Stimulated activated CD8-positive, alpha-beta memory T cell treated with anti-CD3 and anti-CD28 coated beads, Interleukin-4, amount 100 ng/mL, for 48 hours (primary cell): ENCODE results near the gene TH.

ENCODE experiments used
- DNase-seq: peaks from one replicate; pipeline ENCODE4 v3.0.0-alpha.2; 2020

The TH gene

DNA sequence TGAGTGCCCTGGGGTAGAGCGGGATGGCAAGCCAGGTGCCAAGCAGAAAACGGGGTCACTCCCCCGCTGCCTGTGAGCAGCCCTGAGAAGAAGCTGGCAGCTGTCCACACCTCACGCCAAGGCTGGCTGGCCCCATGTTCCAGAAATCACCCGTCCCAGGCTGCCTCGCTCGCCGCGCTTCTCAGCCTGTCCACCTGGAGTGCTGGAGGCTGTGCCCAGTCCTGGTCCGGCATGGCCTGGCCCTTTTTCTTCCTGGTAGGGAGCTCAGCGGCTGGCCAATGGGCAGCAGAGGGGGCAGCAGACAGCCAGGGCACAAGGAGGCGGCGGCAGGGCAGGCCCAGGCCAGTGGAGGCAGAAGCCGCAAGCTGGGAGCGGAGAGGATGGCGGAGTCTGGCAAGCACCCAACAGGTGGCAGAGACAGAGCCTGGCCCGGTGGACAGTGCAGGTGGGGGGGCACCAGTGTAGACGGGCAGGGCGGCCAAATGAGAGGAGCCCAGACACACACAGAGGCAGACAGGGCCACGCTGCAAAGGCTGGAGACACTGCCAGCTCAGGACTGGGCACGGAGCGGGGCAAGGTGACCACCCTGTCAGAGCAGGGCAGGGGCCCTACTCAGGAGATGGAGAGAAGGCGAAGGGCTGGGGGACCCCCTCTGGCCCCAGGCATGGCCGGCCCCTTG lies 37.2 kb upstream of the TH start:
- peak; percentile 17 for DNase-seq

- DNase-seq, result peak; percentile 20
Measured at GRCh38 chr11:2207773-2208621, 36.4 kb upstream of the TH start.

- DNase-seq, result no peak
Measured at GRCh38 chr11:2207212-2207611, 35.6 kb upstream of the TH start.

- DNase-seq, result peak; percentile 16
Measured at GRCh38 chr11:2205981-2206690, 34.5 kb upstream of the TH start.

- DNase-seq, result no peak
Measured at GRCh38 chr11:2205214-2205720, 33.7 kb upstream of the TH start.

DNA sequence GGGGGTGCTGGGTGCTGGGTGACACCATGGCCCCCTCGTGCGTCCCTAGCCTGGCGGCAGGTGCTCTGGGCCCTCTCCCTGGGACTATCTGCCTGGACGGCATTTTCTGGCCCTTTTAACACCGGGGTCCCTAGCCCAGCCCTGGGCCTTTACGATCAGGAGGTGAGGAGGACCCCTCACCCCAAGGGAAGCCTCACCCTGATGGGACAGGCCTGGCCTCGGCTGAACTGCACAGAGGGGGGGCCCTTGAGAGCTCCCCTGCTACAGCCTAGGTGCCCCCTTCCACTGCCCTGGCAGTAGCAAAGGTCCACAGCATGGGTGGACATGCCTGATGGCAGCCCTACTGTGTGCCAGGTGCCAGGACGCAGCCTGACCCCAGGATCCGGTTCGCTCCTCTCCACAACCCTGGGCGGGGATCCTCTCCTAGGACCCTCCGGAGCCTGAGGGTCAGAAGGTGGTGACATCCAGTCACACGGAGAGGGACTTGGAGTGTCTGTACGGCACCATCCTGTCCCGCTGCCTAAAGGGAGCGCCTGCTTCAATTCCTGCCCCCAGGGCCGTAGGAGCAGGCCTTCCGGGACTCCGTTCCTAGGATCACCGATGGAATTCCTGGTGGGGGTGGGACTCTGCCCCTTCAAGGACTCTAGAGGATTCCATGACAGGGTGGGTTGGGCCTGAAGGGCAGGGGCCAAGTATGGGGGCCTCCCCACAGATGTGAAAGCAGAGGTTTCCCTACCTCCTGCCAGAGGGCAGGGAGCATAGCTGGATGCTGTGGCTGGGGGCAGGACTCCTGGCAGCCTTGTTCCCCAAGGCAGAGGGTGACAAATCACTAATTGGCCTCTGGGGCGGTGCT lies 33.0 kb upstream of the TH start:
- DNase-seq, result no peak

- DNase-seq, result no peak
Measured at GRCh38 chr11:2203440-2204259, 32.0 kb upstream of the TH start.

- no peak for DNase-seq
Measured at GRCh38 chr11:2202900-2203439, 31.4 kb upstream of the TH start.

- DNase-seq, result no peak
Measured at GRCh38 chr11:2202071-2202899, 30.7 kb upstream of the TH start.

DNA sequence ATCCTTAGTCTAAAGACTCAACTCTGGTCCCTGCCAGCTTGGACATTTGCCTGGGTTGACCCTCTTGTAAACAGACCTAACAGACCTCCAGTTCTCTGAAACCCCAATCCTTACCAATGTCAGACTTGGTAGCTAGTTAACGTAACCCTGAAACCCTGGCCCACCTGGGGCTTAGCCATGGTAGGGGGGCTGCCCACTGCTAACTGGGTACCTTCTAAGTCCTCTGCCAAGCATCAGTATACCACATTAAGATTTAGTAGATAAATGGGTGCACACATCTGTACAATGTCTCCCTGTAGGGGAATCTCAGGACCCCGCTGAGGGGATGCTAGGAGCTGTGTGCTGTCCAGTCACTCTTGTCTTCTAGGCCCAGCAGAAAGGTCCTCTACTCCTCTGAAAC lies 29.9 kb upstream of the TH start:
- DNase-seq, result no peak

- DNase-seq, result no peak
Measured at GRCh38 chr11:2200957-2201519, 29.4 kb upstream of the TH start.

DNA sequence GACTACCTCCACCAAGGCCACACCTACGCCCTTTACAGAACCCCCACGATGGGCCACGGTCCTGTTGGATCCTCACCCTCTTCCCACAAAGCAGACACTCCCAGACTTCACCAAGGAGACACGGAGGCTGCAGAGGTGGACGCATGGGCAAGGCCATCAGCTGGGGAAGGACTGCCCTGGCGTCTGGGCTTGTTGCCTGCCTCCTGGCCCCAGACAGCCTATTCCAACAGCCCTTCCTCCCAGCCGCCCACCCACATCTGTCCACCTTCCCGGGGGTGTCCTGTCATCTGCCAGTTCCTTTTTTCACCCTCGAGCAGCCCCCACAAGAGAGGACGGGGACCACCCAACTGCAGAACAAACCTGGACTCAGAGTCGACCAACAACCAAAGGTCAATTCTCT lies 28.9 kb upstream of the TH start:
- no peak for DNase-seq

DNA sequence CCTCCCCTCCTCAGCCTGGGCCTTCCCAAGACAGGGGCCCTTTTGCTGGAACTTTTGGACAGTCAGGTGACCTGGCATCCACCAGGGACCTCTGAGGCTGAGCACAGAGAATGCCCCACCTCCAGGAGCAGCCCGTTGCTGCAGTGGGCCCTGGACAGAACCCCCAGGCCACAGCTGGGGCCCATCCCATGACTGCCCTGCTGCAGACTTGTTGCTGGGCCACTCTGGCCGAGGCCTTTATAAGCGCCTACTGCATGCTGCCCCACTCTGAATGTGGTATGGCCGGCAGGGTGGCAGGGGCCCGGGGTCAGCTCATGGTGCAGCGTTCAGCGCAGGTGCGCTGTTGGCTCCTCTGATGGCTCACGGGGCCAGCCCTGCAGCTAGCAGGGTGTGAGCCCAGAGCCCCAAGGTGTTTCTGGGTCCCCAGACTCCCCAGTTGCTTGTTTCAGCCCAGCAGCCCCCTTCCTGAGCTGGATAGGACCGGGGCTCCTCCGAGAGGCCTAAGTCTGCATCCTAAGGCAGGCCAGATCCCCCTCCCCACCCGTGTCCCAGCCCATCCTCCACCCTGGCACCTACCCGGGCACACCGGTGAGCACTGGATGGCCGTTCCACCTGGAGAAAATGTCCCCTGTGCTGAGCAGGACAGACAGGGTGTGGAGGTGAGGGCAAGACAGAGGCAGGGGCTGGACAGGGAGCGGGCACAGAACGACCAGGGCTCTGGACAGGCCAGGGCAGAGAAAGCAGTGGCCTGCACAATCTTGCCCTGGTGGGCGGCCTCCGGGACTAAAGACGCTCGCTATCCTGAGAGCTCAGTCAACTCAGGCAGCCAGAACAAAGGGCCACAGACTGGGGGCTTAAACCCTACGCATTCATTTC lies 28.1 kb upstream of the TH start:
- DNase-seq, result no peak

DNA sequence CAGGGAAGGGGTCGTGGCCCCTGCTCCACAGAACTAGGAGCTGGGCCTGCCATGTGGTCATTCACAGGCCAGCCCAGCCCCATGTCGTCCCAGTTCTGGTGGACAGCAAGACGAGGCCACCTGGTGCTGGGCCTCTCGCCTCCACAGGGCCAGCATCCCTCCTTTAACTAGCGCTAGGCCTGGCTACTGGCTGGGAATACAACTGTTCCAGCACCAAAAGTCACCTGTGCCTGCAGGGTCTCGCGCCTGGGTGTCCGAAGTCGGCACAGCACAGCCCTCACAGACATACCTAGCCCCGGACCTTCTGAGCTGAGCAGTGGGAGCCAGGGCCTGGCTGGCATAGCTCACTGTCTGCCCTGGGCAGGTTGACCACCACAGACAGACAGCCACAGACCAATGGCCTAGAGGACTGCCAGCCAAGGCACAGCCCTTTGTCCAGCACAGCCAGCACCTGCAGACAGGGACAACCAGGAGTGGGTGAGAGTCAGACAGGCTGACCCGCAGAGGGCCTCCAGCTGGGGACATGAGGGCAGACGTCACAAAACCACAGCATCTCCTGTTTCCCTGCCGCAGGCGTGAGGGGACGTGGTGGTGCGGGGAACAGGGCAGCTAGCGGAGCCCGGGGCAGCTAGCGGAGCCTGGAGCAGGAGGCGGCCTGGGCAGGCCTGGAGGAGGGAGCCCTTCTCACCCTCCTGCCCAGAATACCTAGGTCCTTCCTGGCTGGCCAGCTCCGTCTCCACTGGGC lies 27.2 kb upstream of the TH start:
- no peak for DNase-seq

DNA sequence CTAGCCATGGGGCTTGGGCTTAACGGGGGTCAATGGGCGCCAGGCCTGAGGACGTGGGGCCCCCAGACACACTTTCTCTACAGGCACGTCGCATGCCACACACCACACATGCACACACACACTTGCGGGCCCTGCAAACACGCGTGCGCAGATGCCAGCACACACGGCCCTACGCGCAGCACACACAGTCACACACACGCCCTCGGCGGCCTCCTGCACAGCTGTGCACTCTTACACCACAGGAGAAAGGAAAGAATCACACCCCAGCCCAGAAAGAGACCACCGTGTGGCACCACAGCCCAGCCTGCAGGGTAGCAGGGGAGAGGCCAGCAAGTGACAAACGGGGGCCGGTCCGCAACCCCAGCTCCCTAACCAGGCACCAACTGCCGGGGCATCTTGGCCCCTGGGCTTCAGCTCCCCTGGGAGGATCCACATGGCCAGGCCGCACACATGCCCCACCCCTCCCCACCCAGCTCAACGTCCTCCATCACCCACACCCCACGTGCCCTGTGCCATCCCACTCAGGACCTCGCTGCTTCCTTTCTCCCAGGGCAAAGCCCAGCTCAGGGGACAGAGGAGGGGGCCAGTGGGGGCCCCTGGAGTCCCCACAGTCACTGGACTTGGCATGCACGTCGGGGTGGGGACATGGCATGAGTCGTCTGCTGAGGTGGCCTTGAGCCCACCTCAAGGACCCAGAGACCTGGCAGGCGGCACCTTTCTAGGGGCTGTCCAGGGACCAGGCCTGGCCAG lies 26.3 kb upstream of the TH start:
- no peak for DNase-seq

GRCh38 chr11:2196970-2197770 lies 25.6 kb upstream of the TH start:
- peak; percentile 83 for DNase-seq

DNA sequence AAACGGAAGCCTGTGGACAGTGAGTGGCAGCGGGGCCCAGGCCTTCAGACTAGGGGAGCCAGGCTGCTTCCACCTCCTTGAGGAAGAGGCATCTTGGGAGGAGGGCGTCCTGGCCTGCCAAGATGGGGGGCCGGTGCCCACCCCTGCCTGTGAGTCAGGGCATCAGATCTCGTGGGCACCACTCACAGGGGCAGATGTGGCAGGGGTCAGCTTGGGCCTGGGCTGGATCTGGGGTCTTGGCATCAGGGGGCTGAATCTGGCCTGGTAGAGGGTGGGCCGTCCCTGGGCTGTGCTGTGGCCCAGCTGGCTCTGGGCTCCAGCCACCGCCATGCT lies 24.1 kb upstream of the TH start:
- no peak for DNase-seq
